ENCODE results near the gene HOOK1. TPM values are rescaled to one million over a fixed set of nuclear protein-coding genes. Genes with fewer than 3 reads are reported as not detected.
"Not testable (repeated sequence)": the region's sequence is repeated elsewhere in the genome, so short reads cannot be mapped to it uniquely, and the experiment has no call there.

HOOK1 gene
- total RNA-seq, 1 donor from 2014 or later = 24.6 TPM

GRCh38 chr1:59908084-59908483, 93.3 kb downstream of the HOOK1 start:
- no peaks in the 10 kb centered on the region for H3K4me1 ChIP-seq
- H3K9me3 ChIP-seq = no peaks in the 10 kb centered on the region
- H3K27ac ChIP-seq = no peak overlapping the region
- H3K27me3 ChIP-seq = no peaks in the 10 kb centered on the region
- no peak for DNase-seq (ENCODE audit: extremely low spot score in 2 of 2)
- H3K36me3 ChIP-seq = no peaks in the 10 kb centered on the region
- TF ChIP-seq POLR2AphosphoS5 (IDR thresholded peaks at IDR 0.05; ENCODE audit: insufficient read depth in 1 of 2, low read depth in 1 of 2) = no peak
- TF ChIP-seq CTCF (IDR thresholded peaks at IDR 0.05) = no peak
- TF ChIP-seq POLR2A (IDR thresholded peaks at IDR 0.05) = no peak
- intact Hi-C loops (cut with DNase I) = no loop called here
- H3K4me3 ChIP-seq = no peak overlapping the region

DNA sequence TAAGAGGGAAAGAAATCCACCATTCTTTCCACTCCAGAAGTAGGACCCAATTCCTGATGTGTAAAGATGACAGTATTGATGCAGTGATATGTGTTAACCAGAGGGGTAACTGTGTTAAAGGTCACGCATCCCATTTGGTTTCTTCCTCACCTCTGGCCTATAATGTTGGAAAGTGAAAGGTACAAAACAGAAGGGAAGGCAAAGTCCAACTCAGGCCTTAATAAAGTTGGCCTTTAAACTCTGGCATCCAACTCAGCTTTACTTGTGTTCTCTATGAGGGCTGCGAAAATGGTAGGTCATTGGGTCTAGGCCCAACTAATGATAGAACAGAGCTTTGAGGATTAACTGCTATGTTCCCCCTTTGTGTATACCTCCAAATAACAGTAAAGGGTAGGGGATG, 93.9 kb downstream of the HOOK1 start:
- no peaks in the 10 kb centered on the region for H3K9me3 ChIP-seq
- no peak overlapping the region for H3K27ac ChIP-seq
- H3K4me3 ChIP-seq = no peak overlapping the region
- intact Hi-C loops (cut with DNase I) = no loop called here
- H3K4me1 ChIP-seq = no peaks in the 10 kb centered on the region
- TF ChIP-seq POLR2A (IDR thresholded peaks at IDR 0.05) = no peak
- TF ChIP-seq POLR2AphosphoS5 (IDR thresholded peaks at IDR 0.05; ENCODE audit: insufficient read depth in 1 of 2, low read depth in 1 of 2) = no peak
- TF ChIP-seq CTCF (IDR thresholded peaks at IDR 0.05) = no peak
- DNase-seq (ENCODE audit: extremely low spot score in 2 of 2) = no peak
- no peaks in the 10 kb centered on the region for H3K27me3 ChIP-seq
- H3K36me3 ChIP-seq = no peaks in the 10 kb centered on the region

DNA sequence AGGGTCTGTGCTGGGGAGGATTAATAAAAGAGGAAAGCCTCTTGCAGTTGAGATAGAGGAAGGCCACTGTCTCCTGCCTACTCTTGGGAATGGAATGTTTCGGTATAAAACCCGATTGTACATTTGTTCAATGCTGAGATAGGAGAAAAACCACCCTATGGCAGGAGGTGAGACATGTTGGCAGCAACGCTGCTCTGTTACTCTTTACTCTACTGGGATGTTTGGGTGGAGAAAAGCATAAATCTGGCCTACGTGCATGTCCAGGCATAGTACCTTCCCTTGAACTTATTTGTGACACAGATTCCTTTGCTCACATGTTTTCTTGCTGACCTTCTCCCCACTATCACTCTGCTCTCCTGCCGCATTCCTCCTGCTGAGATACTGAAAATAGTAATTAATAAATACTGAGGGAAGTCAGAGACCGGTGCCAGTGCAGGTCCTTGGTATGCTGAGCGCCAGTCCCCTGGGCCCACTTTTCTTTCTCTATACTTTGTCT, 100.1 kb downstream of the HOOK1 start:
- H3K36me3 ChIP-seq; intact Hi-C loops (cut with DNase I); H3K27ac ChIP-seq; H3K4me1 ChIP-seq; H3K27me3 ChIP-seq; H3K9me3 ChIP-seq; DNase-seq (ENCODE audit: extremely low spot score in 2 of 2); H3K4me3 ChIP-seq: not testable (repeated sequence)

DNA sequence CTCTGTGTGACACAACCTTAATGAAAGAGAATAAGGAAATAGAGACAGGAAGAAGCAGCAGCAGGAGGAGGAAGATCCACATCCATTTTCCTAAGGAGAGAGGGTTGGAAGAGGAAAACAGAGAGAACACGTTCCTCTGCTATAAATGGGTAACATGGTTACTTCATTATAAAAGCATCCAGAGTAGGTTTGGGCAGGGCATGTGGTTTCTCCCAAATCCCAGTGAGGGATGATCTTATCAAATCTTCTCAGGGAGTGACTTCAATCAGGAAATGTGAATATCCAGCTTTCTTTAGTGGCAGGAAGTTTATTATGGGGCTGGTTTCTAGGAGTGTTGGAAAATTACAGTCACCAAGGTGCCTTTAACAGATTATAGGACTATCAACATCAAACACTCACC, 100.8 kb downstream of the HOOK1 start:
- DNase-seq (ENCODE audit: extremely low spot score in 2 of 2) = no peak
- TF ChIP-seq POLR2A (IDR thresholded peaks at IDR 0.05) (no peak), CTCF (IDR thresholded peaks at IDR 0.05) (no peak), POLR2AphosphoS5 (IDR thresholded peaks at IDR 0.05; ENCODE audit: insufficient read depth in 1 of 2, low read depth in 1 of 2) (no peak)
- no peaks in the 10 kb centered on the region for H3K27me3 ChIP-seq
- H3K36me3 ChIP-seq = no peaks in the 10 kb centered on the region
- intact Hi-C loops (cut with DNase I) = no loop called here
- no peak overlapping the region for H3K4me3 ChIP-seq
- no peaks in the 10 kb centered on the region for H3K9me3 ChIP-seq
- H3K27ac ChIP-seq = no peak overlapping the region
- H3K4me1 ChIP-seq = no peaks in the 10 kb centered on the region

DNA sequence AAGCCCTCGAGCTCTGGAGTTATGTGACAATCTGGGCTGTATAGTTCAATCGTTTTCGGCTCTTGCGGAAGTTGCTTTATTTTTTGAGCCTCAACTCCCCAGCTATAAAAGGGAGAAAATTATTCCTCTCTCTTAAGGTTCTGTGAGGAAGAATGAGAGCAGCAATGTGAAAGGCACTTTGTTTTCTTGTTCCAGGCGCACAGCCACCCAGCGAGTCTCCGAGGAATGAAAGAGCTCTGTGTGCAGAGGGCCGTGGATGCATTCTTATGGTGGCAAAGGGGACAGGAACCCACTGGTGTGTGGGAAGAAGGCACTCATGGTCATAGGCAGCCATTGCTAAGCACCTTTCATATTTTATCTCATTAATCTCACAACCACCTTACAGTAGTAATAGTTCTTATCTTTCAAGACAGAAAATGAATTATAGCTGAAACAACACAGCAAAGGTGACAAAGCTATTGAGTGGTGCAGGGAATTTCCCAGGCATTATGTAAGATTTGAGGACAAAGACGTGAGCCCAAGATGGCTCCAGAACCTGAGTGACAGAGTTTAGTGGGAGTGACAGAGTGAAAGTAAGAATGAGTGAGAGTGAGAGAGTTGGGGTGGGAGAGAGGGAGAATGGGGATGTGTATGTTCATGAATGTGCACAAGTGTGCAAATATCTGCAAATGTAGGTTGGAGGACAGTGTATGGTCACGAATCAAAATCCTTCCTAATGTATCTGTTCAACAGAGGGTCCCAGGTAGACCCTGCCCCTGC, 102.5 kb downstream of the HOOK1 start:
- no peaks in the 10 kb centered on the region for H3K36me3 ChIP-seq
- no peaks in the 10 kb centered on the region for H3K4me1 ChIP-seq
- no peak overlapping the region for H3K4me3 ChIP-seq
- no peak for DNase-seq (ENCODE audit: extremely low spot score in 2 of 2)
- H3K27ac ChIP-seq = no peak overlapping the region
- TF ChIP-seq POLR2AphosphoS5 (IDR thresholded peaks at IDR 0.05; ENCODE audit: insufficient read depth in 1 of 2, low read depth in 1 of 2) (no peak), CTCF (IDR thresholded peaks at IDR 0.05) (no peak), POLR2A (IDR thresholded peaks at IDR 0.05) (no peak)
- intact Hi-C loops (cut with DNase I) = no loop called here
- H3K9me3 ChIP-seq = no peaks in the 10 kb centered on the region
- no peaks in the 10 kb centered on the region for H3K27me3 ChIP-seq
